Fibroblast of lung (primary cell): ENCODE results near the gene CLSTN1. TPM values are rescaled to one million over a fixed set of nuclear protein-coding genes. Genes with fewer than 3 reads are reported as not detected.

Experiments
- DNase-seq, 2 donors: peaks; one replicate each; pipeline versions ENCODE4 v3.0.0 to v3.0.0-alpha.2; 2010; ENCODE audit warnings: low read depth in 2 of 2
- H2AFZ ChIP-seq: 2 replicates; pipeline ENCODE4 v1.5.1; 2012; ENCODE audit warnings: low read length, control low read depth, inconsistent platforms
- H3K27ac ChIP-seq: 2 replicates; pipeline ENCODE4 v1.5.1; 2011; ENCODE audit warnings: low read length, control low read depth; ENCODE audit not compliant: insufficient read depth
- H3K27me3 ChIP-seq: 2 replicates; pipeline ENCODE4 v1.5.1; 2011; ENCODE audit warnings: mild to moderate bottlenecking, low read length; ENCODE audit not compliant: control insufficient read depth, insufficient read depth
- H3K36me3 ChIP-seq: 2 replicates; pipeline ENCODE4 v1.5.1; 2011; ENCODE audit warnings: low read length; ENCODE audit not compliant: control insufficient read depth, insufficient read depth
- H3K4me1 ChIP-seq: 2 replicates; pipeline ENCODE4 v1.5.1; 2011; ENCODE audit warnings: low read length; ENCODE audit not compliant: control insufficient read depth, insufficient read depth; ENCODE audit errors: extremely low read depth
- H3K4me2 ChIP-seq: 2 replicates; pipeline ENCODE4 v1.5.1; 2011; ENCODE audit warnings: low read length, control low read depth; ENCODE audit not compliant: insufficient read depth; ENCODE audit errors: extremely low read depth
- H3K4me3 ChIP-seq, 4 experiments: fragments of 200-600 bp in 1 of 4; sonication (generic) in 1 of 4; replicated peaks in 1 of 4; 2 replicates each; pipeline ENCODE4 v1.5.1; 2011 to 2016; ENCODE audit warnings: low read length in 4 of 4, low read depth in 3 of 4, mild to moderate bottlenecking in 3 of 4, control low read depth in 2 of 4, inconsistent platforms in 1 of 4, mixed read lengths in 1 of 4; ENCODE audit not compliant: insufficient read depth in 1 of 4; ENCODE audit errors: control extremely low read depth in 1 of 4
- H3K79me2 ChIP-seq: 2 replicates; pipeline ENCODE4 v1.5.1; 2012; ENCODE audit warnings: mild to moderate bottlenecking, low read length, inconsistent platforms; ENCODE audit not compliant: control insufficient read depth, insufficient read depth
- H3K9ac ChIP-seq: 2 replicates; pipeline ENCODE4 v1.5.1; 2011; ENCODE audit warnings: mild to moderate bottlenecking, low read length, control low read depth; ENCODE audit not compliant: insufficient read depth
- H3K9me3 ChIP-seq: 2 replicates; pipeline ENCODE4 v1.5.1; 2012; ENCODE audit warnings: low read depth, low read length; ENCODE audit not compliant: control insufficient read depth, insufficient read depth
- H4K20me1 ChIP-seq: 2 replicates; pipeline ENCODE4 v1.5.1; 2011; ENCODE audit warnings: low read length; ENCODE audit not compliant: control insufficient read depth, insufficient read depth; ENCODE audit errors: extremely low read depth
- CTCF ChIP-seq, 2 donors: IDR thresholded peaks in 1 of 2; conservative IDR thresholded peaks in 1 of 2; 1 replicate in 1 of 2; 2 replicates in 1 of 2; pipeline ENCODE4 v1.5.1; 2011 to 2012; ENCODE audit warnings: low read length in 2 of 2, control low read depth in 1 of 2, inconsistent platforms in 1 of 2, low read depth in 1 of 2, mild to moderate bottlenecking in 1 of 2
- EZH2 ChIP-seq: IDR thresholded peaks from 2 replicates; pipeline ENCODE4 v1.5.1; 2012; ENCODE audit warnings: low read length, control low read depth, mild to moderate bottlenecking; ENCODE audit errors: missing control alignments
- polyA plus RNA-seq, 2 donors: library from polyadenylated mRNA; depleted of rRNA in 1 of 2; stranded (reverse) in 1 of 2; unstranded in 1 of 2; fragments of >200 nt; gene quantifications; 2 replicates each; pipeline ENCODE4 v1.2.1, GENCODE V29; 2011 to 2012; ENCODE audit warnings: missing spikeins in 1 of 2
- total RNA-seq: library from RNA; depleted of rRNA; stranded (reverse); fragments of >200 nt; gene quantifications from 2 replicates; pipeline ENCODE4 v1.2.1, GENCODE V29; 2014

Gene CLSTN1
- total and polyA plus RNA-seq, 2 donors (not counting 1 experiment from before 2014, with no cell fraction given): 57.4 to 115 TPM

GRCh38 chr1:9787702-9788101 is 36.1 kb downstream of the CLSTN1 start:
- Histone ChIP-seq H3K9me3 (no peaks in the 10 kb centered on the region), H3K4me3 (no peak overlapping the region), H3K4me2 (no peak overlapping the region), H2AFZ (no peak overlapping the region), H3K4me1 (no peaks in the 10 kb centered on the region), H3K36me3 (no peaks in the 10 kb centered on the region), H4K20me1 (peaks cover 2% of the 10 kb centered on the region), H3K9ac (no peak overlapping the region), H3K27ac (no peak overlapping the region), H3K79me2 (peaks cover 5% of the 10 kb centered on the region), H3K27me3 (no peaks in the 10 kb centered on the region)
- DNase-seq: no peak
- TF ChIP-seq CTCF (conservative IDR thresholded peaks at IDR 0.05 in 1 of 2, IDR thresholded peaks at IDR 0.05 in 1 of 2; ENCODE audit: low read depth in 1 of 2, low read length in 2 of 2) (no peak), EZH2 (no peak)

GRCh38 chr1:9785406-9785805 is 38.4 kb downstream of the CLSTN1 start:
- no peak overlapping the region for H2AFZ ChIP-seq
- H3K9me3 ChIP-seq: no peaks in the 10 kb centered on the region
- peaks cover 5% of the 10 kb centered on the region for H3K79me2 ChIP-seq
- no peak overlapping the region for H3K27ac ChIP-seq
- no peak overlapping the region for H3K4me3 ChIP-seq
- peaks cover 2% of the 10 kb centered on the region for H4K20me1 ChIP-seq
- H3K27me3 ChIP-seq: no peaks in the 10 kb centered on the region
- no peak overlapping the region for H3K4me2 ChIP-seq
- TF ChIP-seq EZH2: no peak
- no peak for TF ChIP-seq CTCF (conservative IDR thresholded peaks at IDR 0.05 in 1 of 2, IDR thresholded peaks at IDR 0.05 in 1 of 2; ENCODE audit: low read depth in 1 of 2, low read length in 2 of 2)
- no peak overlapping the region for H3K9ac ChIP-seq
- H3K4me1 ChIP-seq: no peaks in the 10 kb centered on the region
- no peaks in the 10 kb centered on the region for H3K36me3 ChIP-seq
- no peak for DNase-seq

- no peaks in the 10 kb centered on the region for H4K20me1 ChIP-seq
- no peak overlapping the region for H3K9ac ChIP-seq
- DNase-seq: peak; percentile 53 to 66
- H2AFZ ChIP-seq: no peak overlapping the region
- H3K4me1 ChIP-seq: no peaks in the 10 kb centered on the region
- H3K4me3 ChIP-seq: no peak overlapping the region
- no peak overlapping the region for H3K27ac ChIP-seq
- no peaks in the 10 kb centered on the region for H3K9me3 ChIP-seq
- peaks cover 2% of the 10 kb centered on the region for H3K79me2 ChIP-seq
- TF ChIP-seq EZH2 (no peak), CTCF (conservative IDR thresholded peaks at IDR 0.05 in 1 of 2, IDR thresholded peaks at IDR 0.05 in 1 of 2; ENCODE audit: low read depth in 1 of 2, low read length in 2 of 2) (peak; percentile 48 to 56)
- H3K27me3 ChIP-seq: no peaks in the 10 kb centered on the region
- no peaks in the 10 kb centered on the region for H3K36me3 ChIP-seq
- H3K4me2 ChIP-seq: no peak overlapping the region
These were observed 39.1 kb downstream of the CLSTN1 start for GRCh38 chr1:9784508-9785133.
